Fibroblast of lung (primary cell): ENCODE results near the gene ZNF133. TPM values are rescaled to one million over a fixed set of nuclear protein-coding genes. Genes with fewer than 3 reads are reported as not detected.

Source experiments
- DNase-seq, 2 donors: peaks; one replicate each; pipeline versions ENCODE4 v3.0.0 to v3.0.0-alpha.2; 2010; ENCODE audit warnings: low read depth in 2 of 2
- H2AFZ ChIP-seq: 2 replicates; pipeline ENCODE4 v1.5.1; 2012; ENCODE audit warnings: low read length, control low read depth, inconsistent platforms
- H3K27ac ChIP-seq: 2 replicates; pipeline ENCODE4 v1.5.1; 2011; ENCODE audit warnings: low read length, control low read depth; ENCODE audit not compliant: insufficient read depth
- H3K27me3 ChIP-seq: 2 replicates; pipeline ENCODE4 v1.5.1; 2011; ENCODE audit warnings: mild to moderate bottlenecking, low read length; ENCODE audit not compliant: control insufficient read depth, insufficient read depth
- H3K36me3 ChIP-seq: 2 replicates; pipeline ENCODE4 v1.5.1; 2011; ENCODE audit warnings: low read length; ENCODE audit not compliant: control insufficient read depth, insufficient read depth
- H3K4me1 ChIP-seq: 2 replicates; pipeline ENCODE4 v1.5.1; 2011; ENCODE audit warnings: low read length; ENCODE audit not compliant: control insufficient read depth, insufficient read depth; ENCODE audit errors: extremely low read depth
- H3K4me2 ChIP-seq: 2 replicates; pipeline ENCODE4 v1.5.1; 2011; ENCODE audit warnings: low read length, control low read depth; ENCODE audit not compliant: insufficient read depth; ENCODE audit errors: extremely low read depth
- H3K4me3 ChIP-seq, 4 experiments: fragments of 200-600 bp in 1 of 4; sonication (generic) in 1 of 4; replicated peaks in 1 of 4; 2 replicates each; pipeline ENCODE4 v1.5.1; 2011 to 2016; ENCODE audit warnings: low read length in 4 of 4, low read depth in 3 of 4, mild to moderate bottlenecking in 3 of 4, control low read depth in 2 of 4, inconsistent platforms in 1 of 4, mixed read lengths in 1 of 4; ENCODE audit not compliant: insufficient read depth in 1 of 4; ENCODE audit errors: control extremely low read depth in 1 of 4
- H3K79me2 ChIP-seq: 2 replicates; pipeline ENCODE4 v1.5.1; 2012; ENCODE audit warnings: mild to moderate bottlenecking, low read length, inconsistent platforms; ENCODE audit not compliant: control insufficient read depth, insufficient read depth
- H3K9ac ChIP-seq: 2 replicates; pipeline ENCODE4 v1.5.1; 2011; ENCODE audit warnings: mild to moderate bottlenecking, low read length, control low read depth; ENCODE audit not compliant: insufficient read depth
- H3K9me3 ChIP-seq: 2 replicates; pipeline ENCODE4 v1.5.1; 2012; ENCODE audit warnings: low read depth, low read length; ENCODE audit not compliant: control insufficient read depth, insufficient read depth
- H4K20me1 ChIP-seq: 2 replicates; pipeline ENCODE4 v1.5.1; 2011; ENCODE audit warnings: low read length; ENCODE audit not compliant: control insufficient read depth, insufficient read depth; ENCODE audit errors: extremely low read depth
- CTCF ChIP-seq, 2 donors: IDR thresholded peaks in 1 of 2; conservative IDR thresholded peaks in 1 of 2; 1 replicate in 1 of 2; 2 replicates in 1 of 2; pipeline ENCODE4 v1.5.1; 2011 to 2012; ENCODE audit warnings: low read length in 2 of 2, control low read depth in 1 of 2, inconsistent platforms in 1 of 2, low read depth in 1 of 2, mild to moderate bottlenecking in 1 of 2
- EZH2 ChIP-seq: IDR thresholded peaks from 2 replicates; pipeline ENCODE4 v1.5.1; 2012; ENCODE audit warnings: low read length, control low read depth, mild to moderate bottlenecking; ENCODE audit errors: missing control alignments
- polyA plus RNA-seq, 2 donors: library from polyadenylated mRNA; depleted of rRNA in 1 of 2; stranded (reverse) in 1 of 2; unstranded in 1 of 2; fragments of >200 nt; gene quantifications; 2 replicates each; pipeline ENCODE4 v1.2.1, GENCODE V29; 2011 to 2012; ENCODE audit warnings: missing spikeins in 1 of 2
- total RNA-seq: library from RNA; depleted of rRNA; stranded (reverse); fragments of >200 nt; gene quantifications from 2 replicates; pipeline ENCODE4 v1.2.1, GENCODE V29; 2014

Gene ZNF133
- total and polyA plus RNA-seq, 2 donors (not counting 1 experiment from before 2014, with no cell fraction given), result 8.7 to 31.5 TPM

DNA sequence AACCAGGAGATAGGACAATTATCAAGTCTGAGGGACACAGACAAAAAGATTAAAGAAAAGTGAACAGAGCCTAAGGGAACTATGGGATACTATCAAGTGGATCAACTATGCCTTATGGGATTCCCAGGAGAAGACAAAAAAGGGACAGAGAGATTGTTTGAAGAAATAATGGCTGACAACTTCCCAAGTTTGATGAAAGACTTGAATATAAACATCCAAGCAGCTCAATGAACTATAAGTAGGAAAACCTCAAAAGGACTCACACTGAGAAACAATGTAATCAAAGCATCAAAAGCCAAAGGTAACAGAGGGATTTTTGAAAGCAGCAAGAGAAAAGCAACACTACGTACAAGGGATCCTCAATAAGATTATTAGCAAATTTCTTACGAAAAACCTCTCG lies 11.0 kb downstream of the ZNF133 start:
- H3K4me2 ChIP-seq, result no peak overlapping the region
- no peaks in the 10 kb centered on the region for H3K27me3 ChIP-seq
- no peaks in the 10 kb centered on the region for H3K4me1 ChIP-seq
- H3K9me3 ChIP-seq, result no peaks in the 10 kb centered on the region
- no peaks in the 10 kb centered on the region for H3K36me3 ChIP-seq
- peaks cover 6% of the 10 kb centered on the region for H3K79me2 ChIP-seq
- no peak for DNase-seq
- no peak overlapping the region for H3K27ac ChIP-seq
- TF ChIP-seq CTCF (conservative IDR thresholded peaks at IDR 0.05 in 1 of 2, IDR thresholded peaks at IDR 0.05 in 1 of 2; ENCODE audit: low read depth in 1 of 2, low read length in 2 of 2) (no peak), EZH2 (no peak)
- H3K9ac ChIP-seq, result no peak overlapping the region
- no peak overlapping the region for H2AFZ ChIP-seq
- H4K20me1 ChIP-seq, result no peaks in the 10 kb centered on the region
- H3K4me3 ChIP-seq, result no peak overlapping the region

DNA sequence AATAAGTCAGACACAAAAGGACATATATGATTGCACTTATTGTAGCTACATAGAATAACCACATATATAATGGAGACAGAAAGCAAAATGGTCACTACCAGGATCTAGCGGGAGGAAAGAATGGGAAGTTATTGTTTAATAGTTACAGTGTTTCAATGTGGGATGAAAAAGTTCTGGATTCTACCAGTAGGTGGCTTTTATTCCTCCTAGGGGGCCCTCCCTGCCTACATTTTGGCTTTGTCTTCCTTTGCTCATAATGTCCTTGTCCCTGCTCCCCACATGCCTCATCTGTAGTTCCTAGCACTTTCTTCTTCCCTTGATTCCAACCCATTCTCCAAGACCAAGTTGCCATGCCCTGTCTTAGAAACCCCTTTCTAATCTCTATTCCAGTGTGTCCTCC lies 16.3 kb downstream of the ZNF133 start:
- no peak overlapping the region for H3K9ac ChIP-seq
- peaks cover 2% of the 10 kb centered on the region for H3K36me3 ChIP-seq
- H3K4me3 ChIP-seq, result no peak overlapping the region
- no peak for TF ChIP-seq CTCF (conservative IDR thresholded peaks at IDR 0.05 in 1 of 2, IDR thresholded peaks at IDR 0.05 in 1 of 2; ENCODE audit: low read depth in 1 of 2, low read length in 2 of 2)
- no peak for TF ChIP-seq EZH2
- no peaks in the 10 kb centered on the region for H4K20me1 ChIP-seq
- H3K27me3 ChIP-seq, result no peaks in the 10 kb centered on the region
- DNase-seq, result no peak
- H3K9me3 ChIP-seq, result no peaks in the 10 kb centered on the region
- H3K4me2 ChIP-seq, result no peak overlapping the region
- no peak overlapping the region for H3K27ac ChIP-seq
- no peaks in the 10 kb centered on the region for H3K79me2 ChIP-seq
- no peak overlapping the region for H2AFZ ChIP-seq
- no peaks in the 10 kb centered on the region for H3K4me1 ChIP-seq

- Histone ChIP-seq H3K4me3 (no peak overlapping the region), H3K36me3 (peaks cover 4% of the 10 kb centered on the region), H3K4me1 (no peaks in the 10 kb centered on the region), H3K27ac (no peak overlapping the region), H3K9me3 (no peaks in the 10 kb centered on the region), H3K9ac (no peak overlapping the region), H2AFZ (no peak overlapping the region), H3K27me3 (no peaks in the 10 kb centered on the region), H3K79me2 (no peaks in the 10 kb centered on the region), H4K20me1 (no peaks in the 10 kb centered on the region), H3K4me2 (no peak overlapping the region)
- DNase-seq, result no peak
- TF ChIP-seq CTCF (conservative IDR thresholded peaks at IDR 0.05 in 1 of 2, IDR thresholded peaks at IDR 0.05 in 1 of 2; ENCODE audit: low read depth in 1 of 2, low read length in 2 of 2), result no peak
- no peak for TF ChIP-seq EZH2
Observed at GRCh38 chr20:18307301-18307700, 19.0 kb downstream of the ZNF133 start.
